ENCODE data around the gene RNF103.

GRCh38 chr2:86623043-86623493 lies 597 bp downstream of the RNF103 start:
- TF ChIP-seq CTCF (IDR thresholded peaks at IDR 0.05) (no peak), POLR2AphosphoS5 (IDR thresholded peaks at IDR 0.05) (peak in 2 of 4 donors; percentile 22 to 41)
